HepG2 (cell line): ENCODE results near the gene COA7. TPM values are rescaled to one million over a fixed set of nuclear protein-coding genes. Genes with fewer than 3 reads are reported as not detected.

ENCODE experiments used
- CEBPG ChIP-seq: IDR thresholded peaks from 2 replicates; pipeline ENCODE4 v1.6.1; 2016
- FOSL2 ChIP-seq: sonication (generic); formaldehyde crosslinking; IDR thresholded peaks from 2 replicates; pipeline ENCODE4 v1.4.0; 2020; ENCODE audit warnings: missing genetic modification reagents
- RORA ChIP-seq: sonication (generic); formaldehyde crosslinking; IDR thresholded peaks from 2 replicates; pipeline ENCODE4 v1.5.0; 2020; ENCODE audit warnings: mild to moderate bottlenecking, missing genetic modification reagents, moderate library complexity
- SMAD3 ChIP-seq: sonication (generic); formaldehyde crosslinking; IDR thresholded peaks from 2 replicates; pipeline ENCODE4 v1.4.0; 2020; ENCODE audit warnings: missing genetic modification reagents
- ZNF557 ChIP-seq: sonication (generic); formaldehyde crosslinking; IDR thresholded peaks from 2 replicates; pipeline ENCODE4 v1.4.0; 2020; ENCODE audit warnings: missing genetic modification reagents
- ZNF749 ChIP-seq: sonication (generic); formaldehyde crosslinking; IDR thresholded peaks from 2 replicates; pipeline ENCODE4 v1.8.0; 2022; ENCODE audit warnings: mild to moderate bottlenecking, missing genetic modification reagents, moderate library complexity, borderline replicate concordance
- ZNF788 ChIP-seq: sonication (generic); formaldehyde crosslinking; IDR thresholded peaks from 2 replicates; pipeline ENCODE4 v1.5.0; 2020; ENCODE audit warnings: mild to moderate bottlenecking, missing genetic modification reagents, borderline replicate concordance
- polyA plus RNA-seq, 8 experiments: library from polyadenylated mRNA; depleted of rRNA in 3 of 8; stranded (reverse) in 7 of 8; unstranded in 1 of 8; fragments of >200 nt; fragmentation: Illumina TruSeq in 4 of 8; extraction: Trizol in 4 of 8; gene quantifications; 2 replicates each; pipeline versions ENCODE4 v1.2.1 to v1.2.3, GENCODE V29; 2011 to 2016; ENCODE audit warnings: low read depth in 4 of 8, missing spikeins in 1 of 8, mixed read lengths in 1 of 8; ENCODE audit not compliant: insufficient read depth in 1 of 8
- total RNA-seq, 5 experiments: library from RNA; depleted of rRNA; stranded (reverse); fragments of >200 nt; fragmentation: Illumina TruSeq; extraction: Trizol; gene quantifications; 2 replicates each; pipeline ENCODE4 v1.2.3, GENCODE V29; 2016; ENCODE audit warnings: low read depth in 1 of 5
- TF ChIP-seq, protein P1 (sequence below): sonication (generic); formaldehyde crosslinking; IDR thresholded peaks from 2 replicates; pipeline ENCODE4 v1.8.1; 2023; ENCODE audit warnings: mild to moderate bottlenecking, moderate library complexity, missing genetic modification reagents
- TF ChIP-seq, protein P2 (sequence below): sonication (generic); formaldehyde crosslinking; IDR thresholded peaks from 2 replicates; pipeline ENCODE4 v1.4.0; 2020; ENCODE audit warnings: mild to moderate bottlenecking, missing genetic modification reagents, borderline replicate concordance
- TF ChIP-seq, protein P3 (sequence below), 2 experiments: sonication (generic) in 1 of 2; formaldehyde crosslinking in 1 of 2; IDR thresholded peaks; 2 replicates each; pipeline versions ENCODE4 v1.4.0 to v1.6.1; 2018 to 2020; ENCODE audit warnings: missing genetic modification reagents in 2 of 2, borderline replicate concordance in 1 of 2, low read depth in 1 of 2, mild to moderate bottlenecking in 1 of 2, missing biosample characterization in 1 of 2
- TF ChIP-seq, protein P4 (sequence below), 2 experiments: sonication (generic) in 1 of 2; formaldehyde crosslinking in 1 of 2; IDR thresholded peaks; 2 replicates each; pipeline versions ENCODE4 v1.4.0 to v1.6.1; 2016 to 2020; ENCODE audit warnings: borderline replicate concordance in 1 of 2, low read depth in 1 of 2, mild to moderate bottlenecking in 1 of 2, missing genetic modification reagents in 1 of 2
- TF ChIP-seq, protein P5 (sequence below): sonication (generic); formaldehyde crosslinking; IDR thresholded peaks from 2 replicates; pipeline ENCODE4 v1.5.1; 2020; ENCODE audit warnings: missing genetic modification reagents, mild to moderate bottlenecking, borderline replicate concordance
- TF ChIP-seq, protein P6 (sequence below): sonication (generic); formaldehyde crosslinking; conservative IDR thresholded peaks from 2 replicates; pipeline ENCODE4 v1.4.0; 2020; ENCODE audit warnings: missing genetic modification reagents

The COA7 gene
- total and polyA plus RNA-seq, 2 of the 13 experiments (the other 11 are each of a cell fraction or from before 2014, with no cell fraction given): 12.3 to 30.4 TPM

DNA sequence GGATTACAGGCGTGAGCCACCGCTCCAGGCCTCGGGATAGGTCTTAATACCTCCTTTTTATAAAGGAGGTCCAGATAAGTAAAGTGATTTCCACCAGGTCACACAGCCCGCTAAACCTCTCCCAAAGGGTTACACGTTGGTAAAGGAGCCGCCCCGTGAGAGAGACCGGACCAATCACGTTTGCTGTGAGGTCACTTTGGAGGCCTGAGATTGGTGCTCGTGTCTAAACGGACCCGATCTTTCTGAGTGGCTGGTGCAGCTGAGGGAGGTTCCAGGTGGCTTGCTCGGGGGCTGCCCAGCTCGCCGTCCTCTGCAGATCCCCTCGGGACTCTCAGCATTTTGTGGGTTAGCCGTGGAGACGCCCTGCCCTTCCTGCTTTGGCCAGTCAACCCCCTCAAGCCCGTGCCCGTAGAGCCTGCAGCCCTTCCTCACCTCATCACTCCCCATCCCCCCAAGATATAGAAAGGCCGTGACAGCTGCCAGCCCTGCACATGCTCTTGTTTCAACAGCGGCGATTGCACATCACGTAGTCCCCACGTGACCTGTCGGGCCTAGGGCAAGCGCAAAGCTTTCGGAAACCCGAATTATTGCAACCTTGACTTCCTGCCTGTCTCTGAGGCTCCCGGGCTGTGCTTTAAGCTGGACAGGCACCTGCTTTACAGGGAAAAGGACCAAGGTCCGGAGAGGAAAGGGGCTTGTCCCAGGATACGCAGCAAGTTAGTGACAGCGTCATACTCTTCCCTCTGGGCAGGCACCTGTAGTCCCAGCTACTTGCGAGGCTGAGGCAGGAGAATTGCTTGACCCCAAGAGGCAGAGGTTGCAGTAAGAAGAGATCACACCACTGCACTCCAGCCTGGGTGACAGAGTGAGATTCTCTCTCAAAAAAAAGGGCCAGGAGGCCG lies 5.0 kb upstream of the COA7 start (continued):
- TF ChIP-seq, protein P1, sequence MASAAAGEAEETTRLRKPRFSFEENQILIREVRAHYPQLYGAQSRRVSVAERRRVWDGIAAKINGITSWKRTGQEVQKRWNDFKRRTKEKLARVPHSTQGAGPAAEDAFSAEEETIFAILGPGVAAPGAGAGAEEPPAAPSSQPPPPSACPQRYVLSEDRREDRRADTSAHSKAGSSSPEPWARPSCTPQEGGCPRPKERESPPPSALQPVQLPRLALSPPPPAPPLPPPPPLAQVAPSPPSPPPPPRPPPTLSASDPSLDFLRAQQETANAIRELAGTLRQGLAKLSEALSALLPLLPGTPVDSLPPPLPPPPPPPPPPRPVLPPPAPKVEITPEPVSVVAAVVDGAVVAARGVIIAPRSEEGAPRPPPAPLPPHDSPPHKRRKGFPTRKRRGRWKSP (CRISPR knock-in tag): peak; percentile 98
- TF ChIP-seq, protein P2, sequence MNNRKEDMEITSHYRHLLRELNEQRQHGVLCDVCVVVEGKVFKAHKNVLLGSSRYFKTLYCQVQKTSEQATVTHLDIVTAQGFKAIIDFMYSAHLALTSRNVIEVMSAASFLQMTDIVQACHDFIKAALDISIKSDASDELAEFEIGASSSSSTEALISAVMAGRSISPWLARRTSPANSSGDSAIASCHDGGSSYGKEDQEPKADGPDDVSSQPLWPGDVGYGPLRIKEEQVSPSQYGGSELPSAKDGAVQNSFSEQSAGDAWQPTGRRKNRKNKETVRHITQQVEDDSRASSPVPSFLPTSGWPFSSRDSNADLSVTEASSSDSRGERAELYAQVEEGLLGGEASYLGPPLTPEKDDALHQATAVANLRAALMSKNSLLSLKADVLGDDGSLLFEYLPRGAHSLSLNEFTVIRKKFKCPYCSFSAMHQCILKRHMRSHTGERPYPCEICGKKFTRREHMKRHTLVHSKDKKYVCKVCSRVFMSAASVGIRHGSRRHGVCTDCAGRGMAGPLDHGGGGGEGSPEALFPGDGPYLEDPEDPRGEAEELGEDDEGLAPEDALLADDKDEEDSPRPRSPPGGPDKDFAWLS: no peak
- TF ChIP-seq CEBPG (CRISPR knock-in tag) (peak; percentile 88), ZNF788 (CRISPR knock-in tag) (peak; percentile 99), ZNF557 (CRISPR knock-in tag) (peak; percentile 90), ZNF749 (CRISPR knock-in tag) (peak; percentile 77; the same call in 1 of the 2 replicates), SMAD3 (peak; percentile 84), RORA (CRISPR knock-in tag) (no peak), FOSL2 (peak; percentile 51)
- TF ChIP-seq, protein P3, sequence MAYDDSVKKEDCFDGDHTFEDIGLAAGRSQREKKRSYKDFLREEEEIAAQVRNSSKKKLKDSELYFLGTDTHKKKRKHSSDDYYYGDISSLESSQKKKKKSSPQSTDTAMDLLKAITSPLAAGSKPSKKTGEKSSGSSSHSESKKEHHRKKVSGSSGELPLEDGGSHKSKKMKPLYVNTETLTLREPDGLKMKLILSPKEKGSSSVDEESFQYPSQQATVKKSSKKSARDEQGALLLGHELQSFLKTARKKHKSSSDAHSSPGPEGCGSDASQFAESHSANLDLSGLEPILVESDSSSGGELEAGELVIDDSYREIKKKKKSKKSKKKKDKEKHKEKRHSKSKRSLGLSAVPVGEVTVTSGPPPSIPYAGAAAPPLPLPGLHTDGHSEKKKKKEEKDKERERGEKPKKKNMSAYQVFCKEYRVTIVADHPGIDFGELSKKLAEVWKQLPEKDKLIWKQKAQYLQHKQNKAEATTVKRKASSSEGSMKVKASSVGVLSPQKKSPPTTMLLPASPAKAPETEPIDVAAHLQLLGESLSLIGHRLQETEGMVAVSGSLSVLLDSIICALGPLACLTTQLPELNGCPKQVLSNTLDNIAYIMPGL (CRISPR knock-in tag; IDR thresholded peaks at IDR 0.05; ENCODE audit: borderline replicate concordance in 1 of 2, low read depth in 1 of 2): peak; percentile 57 to 70; a peak in 2 of 4 replicates
- TF ChIP-seq, protein P4, sequence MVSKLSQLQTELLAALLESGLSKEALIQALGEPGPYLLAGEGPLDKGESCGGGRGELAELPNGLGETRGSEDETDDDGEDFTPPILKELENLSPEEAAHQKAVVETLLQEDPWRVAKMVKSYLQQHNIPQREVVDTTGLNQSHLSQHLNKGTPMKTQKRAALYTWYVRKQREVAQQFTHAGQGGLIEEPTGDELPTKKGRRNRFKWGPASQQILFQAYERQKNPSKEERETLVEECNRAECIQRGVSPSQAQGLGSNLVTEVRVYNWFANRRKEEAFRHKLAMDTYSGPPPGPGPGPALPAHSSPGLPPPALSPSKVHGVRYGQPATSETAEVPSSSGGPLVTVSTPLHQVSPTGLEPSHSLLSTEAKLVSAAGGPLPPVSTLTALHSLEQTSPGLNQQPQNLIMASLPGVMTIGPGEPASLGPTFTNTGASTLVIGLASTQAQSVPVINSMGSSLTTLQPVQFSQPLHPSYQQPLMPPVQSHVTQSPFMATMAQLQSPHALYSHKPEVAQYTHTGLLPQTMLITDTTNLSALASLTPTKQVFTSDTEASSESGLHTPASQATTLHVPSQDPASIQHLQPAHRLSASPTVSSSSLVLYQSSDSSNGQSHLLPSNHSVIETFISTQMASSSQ (IDR thresholded peaks at IDR 0.05; ENCODE audit: low read depth): no peak
- TF ChIP-seq, protein P4 (CRISPR knock-in tag; IDR thresholded peaks at IDR 0.05; ENCODE audit: borderline replicate concordance): 0 out of 2 replicates have a peak, but pooled peaks have one; percentile 56
- TF ChIP-seq, protein P5, sequence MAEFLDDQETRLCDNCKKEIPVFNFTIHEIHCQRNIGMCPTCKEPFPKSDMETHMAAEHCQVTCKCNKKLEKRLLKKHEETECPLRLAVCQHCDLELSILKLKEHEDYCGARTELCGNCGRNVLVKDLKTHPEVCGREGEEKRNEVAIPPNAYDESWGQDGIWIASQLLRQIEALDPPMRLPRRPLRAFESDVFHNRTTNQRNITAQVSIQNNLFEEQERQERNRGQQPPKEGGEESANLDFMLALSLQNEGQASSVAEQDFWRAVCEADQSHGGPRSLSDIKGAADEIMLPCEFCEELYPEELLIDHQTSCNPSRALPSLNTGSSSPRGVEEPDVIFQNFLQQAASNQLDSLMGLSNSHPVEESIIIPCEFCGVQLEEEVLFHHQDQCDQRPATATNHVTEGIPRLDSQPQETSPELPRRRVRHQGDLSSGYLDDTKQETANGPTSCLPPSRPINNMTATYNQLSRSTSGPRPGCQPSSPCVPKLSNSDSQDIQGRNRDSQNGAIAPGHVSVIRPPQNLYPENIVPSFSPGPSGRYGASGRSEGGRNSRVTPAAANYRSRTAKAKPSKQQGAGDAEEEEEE (CRISPR knock-in tag): no peak
- TF ChIP-seq, protein P6, sequence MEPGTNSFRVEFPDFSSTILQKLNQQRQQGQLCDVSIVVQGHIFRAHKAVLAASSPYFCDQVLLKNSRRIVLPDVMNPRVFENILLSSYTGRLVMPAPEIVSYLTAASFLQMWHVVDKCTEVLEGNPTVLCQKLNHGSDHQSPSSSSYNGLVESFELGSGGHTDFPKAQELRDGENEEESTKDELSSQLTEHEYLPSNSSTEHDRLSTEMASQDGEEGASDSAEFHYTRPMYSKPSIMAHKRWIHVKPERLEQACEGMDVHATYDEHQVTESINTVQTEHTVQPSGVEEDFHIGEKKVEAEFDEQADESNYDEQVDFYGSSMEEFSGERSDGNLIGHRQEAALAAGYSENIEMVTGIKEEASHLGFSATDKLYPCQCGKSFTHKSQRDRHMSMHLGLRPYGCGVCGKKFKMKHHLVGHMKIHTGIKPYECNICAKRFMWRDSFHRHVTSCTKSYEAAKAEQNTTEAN (CRISPR knock-in tag): peak; percentile 64; the same call in 1 of the 2 replicates
